Breast epithelium (tissue), 3 donors: ENCODE results near the gene TMC3.

Source experiments
- CTCF ChIP-seq, 3 donors: fragments of 450-650 bp; IDR thresholded peaks; one replicate each; pipeline ENCODE4 v1.5.1; 2016 to 2017; ENCODE audit warnings: antibody characterized with exemption in 3 of 3, mild to moderate bottlenecking in 3 of 3, moderate library complexity in 3 of 3
- POLR2A ChIP-seq: fragments of 450-650 bp; IDR thresholded peaks from one replicate; pipeline ENCODE4 v1.6.1; 2016; ENCODE audit warnings: antibody characterized with exemption, mild to moderate bottlenecking, moderate library complexity
- POLR2AphosphoS5 ChIP-seq, 3 donors: sonication (generic); formaldehyde crosslinking; IDR thresholded peaks; one replicate each; pipeline ENCODE4 v1.6.1; 2017; ENCODE audit warnings: antibody characterized with exemption in 3 of 3

GRCh38 chr15:81312790-81313543, 61.0 kb downstream of the TMC3 start:
- TF ChIP-seq POLR2A (no peak), CTCF (IDR thresholded peaks at IDR 0.05) (no peak), POLR2AphosphoS5 (IDR thresholded peaks at IDR 0.05) (peak; percentile 79 to 97 (median 90))
